Caco-2 (cell line): Measurements from ENCODE around the gene MRPL24. TPM values are rescaled to one million over a fixed set of nuclear protein-coding genes. Genes with fewer than 3 reads are reported as not detected.

Experiments used
- BruUV-seq: library from RNA; stranded (reverse); fragments of 400-500 nt; replicated peaks from 2 replicates; lab custom pipeline; 2021; lab: Mats Ljungman, UMichigan
- CTCF ChIA-PET: fragments of 300-600 bp; sonication (Branson Sonifier 250); formaldehyde crosslinking; loops from one replicate; lab custom pipeline; 2022; ENCODE audit warnings: antibody characterized with exemption; lab: Charles Lee
- POLR2A ChIA-PET: fragments of 300-600 bp; sonication (Branson Sonifier 250); formaldehyde crosslinking; loops from one replicate; lab custom pipeline; 2022; ENCODE audit warnings: antibody characterized with exemption; lab: Charles Lee
- DNase-seq, 2 experiments: peaks; one replicate each; pipeline versions ENCODE4 v3.0.0 to v3.0.0-alpha.2; 2020 to 2022
- H3K27me3 ChIP-seq: replicated peaks from 2 replicates; pipeline ENCODE4 v1.6.0; 2011; ENCODE audit warnings: low read length; ENCODE audit not compliant: control insufficient read depth, insufficient read depth
- H3K36me3 ChIP-seq: 2 replicates; pipeline ENCODE4 v1.5.1; 2011; ENCODE audit warnings: low read length; ENCODE audit not compliant: control insufficient read depth, insufficient read depth
- H3K4me1 ChIP-seq: fragments of 250-450 bp; sonication (Bioruptor Pico); 2 replicates; pipeline ENCODE4 v1.5.1; 2020; ENCODE audit warnings: mild to moderate bottlenecking
- H3K4me3 ChIP-seq: 2 replicates; pipeline ENCODE4 v1.5.1; 2011; ENCODE audit warnings: low read depth, mild to moderate bottlenecking, control low read depth, low read length
- H3K9me3 ChIP-seq: fragments of 250-450 bp; sonication (Bioruptor Pico); 2 replicates; pipeline ENCODE4 v1.5.1; 2020; ENCODE audit warnings: mild to moderate bottlenecking, moderate library complexity
- H3K27ac Mint-ChIP-seq: one replicate; pipeline ENCODE4 v1.8.0; 2022; ENCODE audit warnings: mixed read lengths; ENCODE audit not compliant: unreplicated experiment
- H3K27me3 Mint-ChIP-seq: one replicate; pipeline ENCODE4 v1.8.0; 2022; ENCODE audit warnings: mixed read lengths; ENCODE audit not compliant: insufficient read depth, unreplicated experiment
- H3K36me3 Mint-ChIP-seq: one replicate; pipeline ENCODE4 v1.8.0; 2022; ENCODE audit warnings: mild to moderate bottlenecking, mixed read lengths; ENCODE audit not compliant: insufficient read depth, unreplicated experiment
- H3K4me1 Mint-ChIP-seq: one replicate; pipeline ENCODE4 v1.8.0; 2022; ENCODE audit warnings: low read depth, mixed read lengths; ENCODE audit not compliant: unreplicated experiment
- H3K4me3 Mint-ChIP-seq: one replicate; pipeline ENCODE4 v1.8.0; 2022; ENCODE audit warnings: mild to moderate bottlenecking, moderate library complexity, mixed read lengths; ENCODE audit not compliant: unreplicated experiment
- H3K9me3 Mint-ChIP-seq: one replicate; pipeline ENCODE4 v1.8.0; 2022; ENCODE audit warnings: mixed read lengths; ENCODE audit not compliant: unreplicated experiment
- intact Hi-C: fragments of 100-400 bp; cut with micrococcal nuclease; formaldehyde crosslinking; loops from one replicate; pipeline ENCODE4 v1.10.0; 2022; ENCODE audit not compliant: unreplicated experiment
- total RNA-seq: library from RNA; stranded (reverse); gene quantifications from 2 replicates; pipeline ENCODE4 v1.2.3, GENCODE V29; 2022
- TF ChIP-seq, protein P1 (sequence below), 2 experiments: fragments of 200-600 bp in 1 of 2; IDR thresholded peaks; 1 replicate in 1 of 2; 2 replicates in 1 of 2; pipeline versions ENCODE4 v1.5.1 to v1.8.0; 2011 to 2022; ENCODE audit warnings: antibody characterized with exemption in 1 of 2, control low read depth in 1 of 2, inconsistent platforms in 1 of 2, low read depth in 1 of 2, low read length in 1 of 2, mild to moderate bottlenecking in 1 of 2, moderate library complexity in 1 of 2; ENCODE audit not compliant: insufficient read depth in 1 of 2, severe bottlenecking in 1 of 2, unreplicated experiment in 1 of 2

MRPL24 gene
- total RNA-seq, 1 experiment from 2014 or later, result 52.6 TPM

DNA sequence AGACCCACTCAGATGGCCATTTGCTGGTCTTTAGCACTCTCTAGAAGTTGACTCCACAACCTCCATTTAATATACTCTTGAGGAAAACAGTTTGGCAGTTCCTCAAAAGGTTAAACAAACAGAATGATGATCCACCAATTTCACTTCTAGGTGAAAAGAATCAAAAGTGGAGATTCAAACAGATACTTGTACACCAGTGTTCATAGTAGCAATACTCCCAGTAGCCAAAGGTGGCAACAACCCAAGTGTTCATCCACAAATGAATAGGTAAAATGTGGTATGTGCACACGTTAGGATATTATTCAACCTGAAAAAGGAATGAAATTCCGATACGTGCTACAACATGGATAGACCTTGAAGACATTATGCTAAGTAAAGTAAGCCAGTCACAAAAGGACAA, 32.7 kb upstream of the MRPL24 start:
- no TSS peak for BruUV-seq
- Histone ChIP-seq H3K36me3 (peaks cover 4% of the 10 kb centered on the region), H3K4me3 (no peak overlapping the region), H3K27me3 (no peaks in the 10 kb centered on the region), H3K4me1 (peaks cover 12% of the 10 kb centered on the region; the same call in 1 of the 2 replicates), H3K9me3 (no peaks in the 10 kb centered on the region)
- DNase-seq, result no peak
- ChIA-PET CTCF (interaction anchor here (1.2 kb wide), 1 partner anchor 47 kb away, joined by 7 read pairs; no protein-coding TSS in a partner anchor), POLR2A (no interaction called here)
- no peak overlapping the region for H3K27ac Mint-ChIP-seq
- peaks cover 39% of the 10 kb centered on the region for H3K4me1 Mint-ChIP-seq
- no peaks in the 10 kb centered on the region for H3K27me3 Mint-ChIP-seq
- TF ChIP-seq, protein P1, sequence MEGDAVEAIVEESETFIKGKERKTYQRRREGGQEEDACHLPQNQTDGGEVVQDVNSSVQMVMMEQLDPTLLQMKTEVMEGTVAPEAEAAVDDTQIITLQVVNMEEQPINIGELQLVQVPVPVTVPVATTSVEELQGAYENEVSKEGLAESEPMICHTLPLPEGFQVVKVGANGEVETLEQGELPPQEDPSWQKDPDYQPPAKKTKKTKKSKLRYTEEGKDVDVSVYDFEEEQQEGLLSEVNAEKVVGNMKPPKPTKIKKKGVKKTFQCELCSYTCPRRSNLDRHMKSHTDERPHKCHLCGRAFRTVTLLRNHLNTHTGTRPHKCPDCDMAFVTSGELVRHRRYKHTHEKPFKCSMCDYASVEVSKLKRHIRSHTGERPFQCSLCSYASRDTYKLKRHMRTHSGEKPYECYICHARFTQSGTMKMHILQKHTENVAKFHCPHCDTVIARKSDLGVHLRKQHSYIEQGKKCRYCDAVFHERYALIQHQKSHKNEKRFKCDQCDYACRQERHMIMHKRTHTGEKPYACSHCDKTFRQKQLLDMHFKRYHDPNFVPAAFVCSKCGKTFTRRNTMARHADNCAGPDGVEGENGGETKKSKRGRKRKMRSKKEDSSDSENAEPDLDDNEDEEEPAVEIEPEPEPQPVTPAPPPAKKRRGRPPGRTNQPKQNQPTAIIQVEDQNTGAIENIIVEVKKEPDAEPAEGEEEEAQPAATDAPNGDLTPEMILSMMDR (IDR thresholded peaks at IDR 0.05; ENCODE audit: insufficient read depth in 1 of 2, low read depth in 1 of 2, low read length in 1 of 2, severe bottlenecking in 1 of 2, unreplicated experiment in 1 of 2), result peak; percentile 10 to 22
- intact Hi-C loops, result no loop called here
- no peaks in the 10 kb centered on the region for H3K9me3 Mint-ChIP-seq
- no peak overlapping the region for H3K4me3 Mint-ChIP-seq
- peaks cover 65% of the 10 kb centered on the region for H3K36me3 Mint-ChIP-seq

DNA sequence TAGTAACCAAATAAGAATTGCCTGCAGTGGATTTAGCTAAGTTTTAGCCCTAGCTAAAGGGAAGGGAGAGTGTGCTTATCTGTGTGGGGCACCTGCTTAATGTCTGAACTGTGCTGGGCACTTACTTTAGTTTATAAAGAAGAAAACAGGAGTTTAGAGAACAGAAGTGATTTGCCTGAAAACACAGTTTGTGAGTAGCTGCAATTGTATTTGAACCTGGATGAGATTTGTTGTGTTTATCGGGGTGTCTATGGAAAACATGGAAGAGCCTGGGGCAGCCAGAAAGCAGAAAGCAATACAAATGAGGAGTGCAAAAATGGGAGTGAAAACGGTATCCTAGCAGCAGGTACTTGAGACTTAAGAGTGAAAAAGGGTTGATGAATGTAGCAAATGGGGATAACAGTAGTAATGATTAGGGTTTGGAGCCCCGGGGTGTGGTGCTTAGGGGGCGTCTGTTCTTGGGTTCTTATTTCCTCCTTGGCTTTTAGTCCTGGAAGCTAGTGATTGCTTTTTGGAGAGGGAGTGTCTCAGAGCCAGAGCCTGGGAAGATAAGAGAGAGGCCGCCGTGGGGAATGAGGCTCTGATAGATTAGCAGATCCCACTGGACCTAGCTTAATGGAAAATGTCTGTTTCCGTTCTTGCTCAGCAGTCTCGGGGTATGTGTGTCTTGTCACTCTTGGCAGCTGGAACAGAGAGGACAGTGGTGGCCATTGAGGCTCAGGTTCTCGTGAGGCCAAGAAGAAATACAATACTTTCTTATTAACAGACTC, 32.0 kb upstream of the MRPL24 start:
- no TSS peak for BruUV-seq

DNA sequence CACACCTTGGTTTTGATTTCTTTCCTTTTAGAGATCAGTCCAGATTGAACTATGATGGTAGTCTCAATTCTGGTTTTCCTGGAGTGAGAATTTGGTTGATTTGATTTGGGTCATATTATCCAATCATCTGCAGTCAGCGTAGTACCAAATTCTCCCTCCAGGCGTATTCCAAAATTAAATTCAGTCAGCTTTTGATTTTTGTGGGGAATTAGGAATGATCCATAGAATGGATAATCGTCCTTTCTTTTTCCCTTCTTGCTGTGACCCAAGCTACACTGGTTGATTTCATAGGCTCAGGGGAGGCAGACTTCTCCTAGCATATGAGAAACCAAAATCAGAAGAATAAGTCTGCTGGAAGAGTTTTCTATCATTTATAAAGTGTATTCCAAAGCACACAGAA, 31.3 kb upstream of the MRPL24 start:
- ChIA-PET POLR2A (interaction anchor here (0.5 kb wide), 1 partner anchor 272 kb away, joined by 4 read pairs; the partner anchor contains the start of gene MEF2D), CTCF (interaction anchor here (1.1 kb wide), 1 partner anchor 120 kb away, joined by 6 read pairs; no protein-coding TSS in a partner anchor)
- intact Hi-C loops, result no loop called here
- H3K4me1 Mint-ChIP-seq, result peaks cover 42% of the 10 kb centered on the region
- H3K4me3 ChIP-seq, result no peak overlapping the region
- no peaks in the 10 kb centered on the region for H3K27me3 ChIP-seq
- no peak overlapping the region for H3K4me3 Mint-ChIP-seq
- TF ChIP-seq, protein P1 (IDR thresholded peaks at IDR 0.05; ENCODE audit: insufficient read depth in 1 of 2, low read depth in 1 of 2, low read length in 1 of 2, severe bottlenecking in 1 of 2, unreplicated experiment in 1 of 2), result no peak
- H3K9me3 Mint-ChIP-seq, result no peaks in the 10 kb centered on the region
- H3K27me3 Mint-ChIP-seq, result no peaks in the 10 kb centered on the region
- no peaks in the 10 kb centered on the region for H3K9me3 ChIP-seq
- no peak overlapping the region for H3K27ac Mint-ChIP-seq
- no peak for DNase-seq
- peaks cover 52% of the 10 kb centered on the region for H3K36me3 Mint-ChIP-seq
- BruUV-seq, result no TSS peak
- peaks cover 12% of the 10 kb centered on the region; the same call in 1 of the 2 replicates for H3K4me1 ChIP-seq
- peaks cover 4% of the 10 kb centered on the region for H3K36me3 ChIP-seq

More for the DNA sequence above, 32.0 kb upstream of the MRPL24 start:
- DNase-seq, result no peak
- ChIA-PET POLR2A (interaction anchor here (0.5 kb wide), 1 partner anchor 273 kb away, joined by 4 read pairs; the partner anchor contains the start of gene MEF2D), CTCF (interaction anchor here (1.1 to 1.2 kb wide), 2 partner anchors 47 to 119 kb away, joined by 6 to 7 read pairs; no protein-coding TSS in a partner anchor)
- H3K36me3 ChIP-seq, result peaks cover 4% of the 10 kb centered on the region
- H3K9me3 ChIP-seq, result no peaks in the 10 kb centered on the region
- Mint-ChIP-seq H3K36me3 (peaks cover 59% of the 10 kb centered on the region), H3K27ac (no peak overlapping the region), H3K4me1 (peaks cover 42% of the 10 kb centered on the region), H3K27me3 (no peaks in the 10 kb centered on the region), H3K9me3 (no peaks in the 10 kb centered on the region), H3K4me3 (no peak overlapping the region)
- intact Hi-C loops, result no loop called here
- TF ChIP-seq, protein P1 (IDR thresholded peaks at IDR 0.05; ENCODE audit: insufficient read depth in 1 of 2, low read depth in 1 of 2, low read length in 1 of 2, severe bottlenecking in 1 of 2, unreplicated experiment in 1 of 2), result no peak
- peaks cover 12% of the 10 kb centered on the region; the same call in 1 of the 2 replicates for H3K4me1 ChIP-seq
- no peaks in the 10 kb centered on the region for H3K27me3 ChIP-seq
- H3K4me3 ChIP-seq, result no peak overlapping the region
